Measurements from ENCODE around the gene LYL1.

- TF ChIP-seq YY1 (IDR thresholded peaks at IDR 0.05; ENCODE audit: insufficient read depth, insufficient read length) (no peak), ZNF274 (IDR thresholded peaks at IDR 0.05; ENCODE audit: low read depth, low read length) (no peak), SUZ12 (IDR thresholded peaks at IDR 0.05; ENCODE audit: extremely low read depth, insufficient read depth, insufficient read length) (no peak)
Observed at GRCh38 chr19:13089857-13090507, 12.7 kb downstream of the LYL1 start.

Measured in NT2/D1 (cell line).